GM12874 (cell line): ENCODE data around the gene CFAP61.

Experiments used
- CTCF ChIP-seq: IDR thresholded peaks from 2 replicates; pipeline ENCODE4 v1.5.1; 2011; ENCODE audit warnings: low read depth, mild to moderate bottlenecking, control low read depth, low read length, moderate library complexity; ENCODE audit not compliant: insufficient read depth

The CFAP61 gene

GRCh38 chr20:20198011-20198410 is 145.7 kb downstream of the CFAP61 start:
- no peak for TF ChIP-seq CTCF

GRCh38 chr20:20199361-20200160 is 147.2 kb downstream of the CFAP61 start:
- no peak for TF ChIP-seq CTCF

DNA sequence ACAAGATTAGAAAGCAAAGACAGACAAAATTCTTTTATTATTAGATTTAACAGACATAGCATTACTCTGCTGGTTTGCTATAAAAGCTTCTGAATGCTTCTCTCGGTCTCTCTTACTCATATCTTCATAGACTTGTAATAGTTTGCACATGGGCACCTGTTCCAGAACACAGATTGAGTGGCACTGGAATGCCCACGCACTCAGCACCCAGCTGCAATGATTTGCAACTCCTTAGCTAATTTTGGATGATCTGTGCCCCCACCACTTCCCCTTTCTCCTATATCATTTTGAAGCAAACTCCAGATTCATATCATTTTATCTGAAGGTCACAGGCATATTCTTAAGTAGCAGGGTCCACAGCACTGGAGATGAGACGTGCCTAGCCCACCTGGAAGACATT is 148.8 kb downstream of the CFAP61 start:
- no peak for TF ChIP-seq CTCF

GRCh38 chr20:20201639-20202038 is 149.3 kb downstream of the CFAP61 start:
- no peak for TF ChIP-seq CTCF

GRCh38 chr20:20202768-20203167 is 150.4 kb downstream of the CFAP61 start:
- TF ChIP-seq CTCF, result no peak

- TF ChIP-seq CTCF, result no peak
These were observed 151.5 kb downstream of the CFAP61 start for GRCh38 chr20:20203784-20204183.

GRCh38 chr20:20204256-20204655 is 151.9 kb downstream of the CFAP61 start:
- no peak for TF ChIP-seq CTCF
